GM23338 (cell line): ENCODE measurements around the gene NLRP7. TPM values are rescaled to one million over a fixed set of nuclear protein-coding genes. Genes with fewer than 3 reads are reported as not detected.

Source experiments
- NANOG ChIP-seq: IDR thresholded peaks from 2 replicates; pipeline ENCODE4 v1.6.1; 2016; ENCODE audit warnings: antibody characterized with exemption, borderline replicate concordance
- polyA plus RNA-seq: library from polyadenylated mRNA; unstranded; fragments of >200 nt; fragmentation: Nextera tagmentation; extraction: Ambion mirVana; gene quantifications from 2 replicates; pipeline ENCODE4 v1.2.1, GENCODE V29; 2016
- small RNA-seq: library from RNA; depleted of rRNA; stranded (forward); fragments of <200 nt; gene quantifications from one replicate; pipeline ENCODE3, GENCODE V24; 2014; ENCODE audit warnings: low replicate concordance
- total RNA-seq: library from RNA; depleted of rRNA; stranded (reverse); fragments of >200 nt; shearing (Covaris generic); gene quantifications from 2 replicates; pipeline ENCODE4 v1.2.3, GENCODE V29; 2014; rRNA removed

Gene NLRP7
- total and polyA plus RNA-seq, 2 experiments from 2014 or later: 1.2 to 2.2 TPM

DNA sequence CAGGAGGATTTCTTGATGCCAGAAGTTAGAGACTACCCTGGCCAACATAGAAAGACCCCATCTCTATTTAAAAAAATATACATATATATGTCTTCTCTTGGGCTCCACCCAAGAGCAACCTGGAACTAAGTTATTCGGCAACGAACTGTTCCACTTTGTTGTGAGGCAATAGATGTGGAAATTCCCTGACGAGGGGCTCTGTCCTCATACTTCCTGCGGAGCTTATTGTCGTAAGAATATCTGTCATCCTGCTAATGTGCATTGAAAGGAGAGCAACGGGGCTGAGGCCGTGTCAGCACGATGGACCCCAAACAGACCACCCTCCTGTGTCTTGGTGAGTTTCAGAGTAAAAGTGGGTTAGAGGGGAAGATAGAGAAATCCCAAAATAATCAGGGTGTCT lies 73.3 kb downstream of the NLRP7 start, which contains the start of gene FCAR (continued):
- no peak for TF ChIP-seq NANOG

Small RNA genes lying within 50 kb of the gene (small RNA-seq; reads per million reads assigned to genes)
- not detected for gene AC011476.8

Other genes with a start within 250 kb of the NLRP7 start
- gene KIR3DL3, start 223.1 kb downstream of the NLRP7 start, total RNA-seq: not detected in 2 replicates
- gene KIR3DL3, start 223.1 kb downstream of the NLRP7 start, polyA plus RNA-seq: not detected in 2 replicates
- not detected in 2 replicates for gene KIR2DL3, start 209.0 kb downstream of the NLRP7 start, total RNA-seq
- gene KIR2DL3, start 209.0 kb downstream of the NLRP7 start, polyA plus RNA-seq: not detected in 2 replicates
- gene KIR2DL1, start 177.7 kb downstream of the NLRP7 start, total RNA-seq: not detected in 2 replicates
- gene KIR2DL1, start 177.7 kb downstream of the NLRP7 start, polyA plus RNA-seq: not detected in 2 replicates
- not detected in 2 replicates for gene KIR2DL4, start 143.9 kb downstream of the NLRP7 start, total RNA-seq
- not detected in 2 replicates for gene KIR2DL4, start 143.9 kb downstream of the NLRP7 start, polyA plus RNA-seq
- not detected in 2 replicates for gene KIR3DL1, start 131.1 kb downstream of the NLRP7 start, total RNA-seq
- gene KIR3DL1, start 131.1 kb downstream of the NLRP7 start, polyA plus RNA-seq: not detected in 2 replicates
- not detected in 2 replicates for gene KIR2DS4, start 114.9 kb downstream of the NLRP7 start, total RNA-seq
- gene KIR2DS4, start 114.9 kb downstream of the NLRP7 start, polyA plus RNA-seq: not detected in 2 replicates
- gene KIR3DL2, start 97.1 kb downstream of the NLRP7 start, total RNA-seq: not detected in 2 replicates
- not detected in 2 replicates for gene KIR3DL2, start 97.1 kb downstream of the NLRP7 start, polyA plus RNA-seq
- gene FCAR, start 73.3 kb downstream of the NLRP7 start, total RNA-seq: not detected in 2 replicates
- not detected in 2 replicates for gene FCAR, start 73.3 kb downstream of the NLRP7 start, polyA plus RNA-seq
- 0.78 and 2.0 TPM in 2 replicates for gene NCR1, start 41.4 kb downstream of the NLRP7 start, total RNA-seq
- gene NCR1, start 41.4 kb downstream of the NLRP7 start, polyA plus RNA-seq: 1.6 and 1.8 TPM in 2 replicates
- gene NLRP2, start 18.8 kb upstream of the NLRP7 start, total RNA-seq: 126 and 128 TPM in 2 replicates
- gene NLRP2, start 18.8 kb upstream of the NLRP7 start, polyA plus RNA-seq: 51.7 and 54.8 TPM in 2 replicates
- gene GP6, start 90.7 kb upstream of the NLRP7 start, total RNA-seq: 0.17 TPM in 1 of 2 replicates, not detected in the other
- 1.3 TPM in 2 replicates for gene GP6, start 90.7 kb upstream of the NLRP7 start, polyA plus RNA-seq
- gene RDH13, start 115.6 kb upstream of the NLRP7 start, total RNA-seq: 32.3 and 36.5 TPM in 2 replicates
- gene RDH13, start 115.6 kb upstream of the NLRP7 start, polyA plus RNA-seq: 23.0 and 28.0 TPM in 2 replicates
- 40.6 and 47.5 TPM in 2 replicates for gene EPS8L1, start 128.3 kb upstream of the NLRP7 start, total RNA-seq
- gene EPS8L1, start 128.3 kb upstream of the NLRP7 start, polyA plus RNA-seq: 51.2 and 61.3 TPM in 2 replicates
- 57.4 and 83.9 TPM in 2 replicates for gene PPP1R12C, start 170.1 kb upstream of the NLRP7 start, total RNA-seq
- gene PPP1R12C, start 170.1 kb upstream of the NLRP7 start, polyA plus RNA-seq: 33.2 and 33.3 TPM in 2 replicates
- gene TNNT1, start 201.7 kb upstream of the NLRP7 start, total RNA-seq: 51.4 and 59.3 TPM in 2 replicates
- 139 and 150 TPM in 2 replicates for gene TNNT1, start 201.7 kb upstream of the NLRP7 start, polyA plus RNA-seq
- gene TNNI3, start 210.2 kb upstream of the NLRP7 start, total RNA-seq: 21.5 and 27.9 TPM in 2 replicates
- gene TNNI3, start 210.2 kb upstream of the NLRP7 start, polyA plus RNA-seq: 150 and 153 TPM in 2 replicates
- gene DNAAF3, start 219.1 kb upstream of the NLRP7 start, total RNA-seq: 5.6 and 8.5 TPM in 2 replicates
- gene DNAAF3, start 219.1 kb upstream of the NLRP7 start, polyA plus RNA-seq: 8.8 and 9.0 TPM in 2 replicates
- gene SYT5, start 232.8 kb upstream of the NLRP7 start, total RNA-seq: 0.54 and 2.1 TPM in 2 replicates
- 4.0 and 4.7 TPM in 2 replicates for gene SYT5, start 232.8 kb upstream of the NLRP7 start, polyA plus RNA-seq